HG03064 (cell line): ENCODE measurements around the gene PRSS50.

Source experiments
- ATAC-seq: cut with Tn5 transposase; IDR thresholded peaks from one replicate; pipeline ENCODE4 v1.9.1; 2021; ENCODE audit warnings: low read depth; ENCODE audit not compliant: unreplicated experiment

Gene PRSS50

DNA sequence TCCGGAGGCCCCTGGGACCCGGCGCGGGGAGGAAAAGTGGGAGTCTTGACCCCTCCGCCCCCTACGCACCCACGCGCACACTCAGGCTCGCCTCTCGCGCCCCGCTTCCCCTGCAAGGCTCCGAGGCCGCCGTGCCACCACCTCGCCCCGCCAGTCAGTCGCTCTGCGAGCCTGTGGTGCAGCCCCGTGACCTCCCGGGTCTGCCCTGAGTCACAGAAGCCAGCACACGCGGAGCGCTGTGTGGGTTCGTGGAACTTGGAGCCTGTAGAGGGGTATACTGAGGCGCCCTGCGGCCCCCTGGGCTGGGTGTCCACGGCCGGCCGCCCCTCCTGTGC lies 23.8 kb downstream of the PRSS50 start:
- ATAC-seq, result no peak

GRCh38 chr3:46693038-46693891 lies 24.4 kb downstream of the PRSS50 start, which contains the start of gene ALS2CL:
Gene ALS2CL (minus strand): TSS chr3:46693679. CDS start chr3:46689440, 4,239 bp downstream.
- ATAC-seq, result no peak

- ATAC-seq, result no peak
Measured at GRCh38 chr3:46692566-46692990, 25.1 kb downstream of the PRSS50 start.

DNA sequence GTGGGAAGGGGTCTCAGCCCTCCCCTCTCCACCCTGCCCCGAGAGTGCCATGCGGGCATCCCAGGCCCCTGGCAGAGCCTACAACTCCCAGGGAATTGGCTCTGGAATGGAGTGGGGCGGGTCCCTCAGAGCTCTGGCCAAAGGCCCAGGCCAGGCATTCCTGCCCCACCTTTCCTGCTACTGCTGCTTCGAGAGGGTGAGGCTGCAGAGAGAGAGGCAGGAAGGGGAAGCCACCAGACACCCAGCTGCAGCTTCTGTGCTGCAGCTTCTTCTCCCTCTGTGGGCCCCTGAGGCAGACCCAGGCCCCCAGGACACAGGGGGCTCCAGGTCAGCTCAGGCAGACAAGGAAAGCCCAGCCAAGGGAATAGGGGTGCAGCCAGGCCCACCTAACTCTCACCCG lies 26.9 kb downstream of the PRSS50 start:
- ATAC-seq, result no peak

- no peak for ATAC-seq
Measured at GRCh38 chr3:46685446-46685845, 32.2 kb downstream of the PRSS50 start.

GRCh38 chr3:46684891-46685290 lies 32.8 kb downstream of the PRSS50 start:
- no peak for ATAC-seq

GRCh38 chr3:46682974-46683373 lies 34.7 kb downstream of the PRSS50 start:
- no peak for ATAC-seq

DNA sequence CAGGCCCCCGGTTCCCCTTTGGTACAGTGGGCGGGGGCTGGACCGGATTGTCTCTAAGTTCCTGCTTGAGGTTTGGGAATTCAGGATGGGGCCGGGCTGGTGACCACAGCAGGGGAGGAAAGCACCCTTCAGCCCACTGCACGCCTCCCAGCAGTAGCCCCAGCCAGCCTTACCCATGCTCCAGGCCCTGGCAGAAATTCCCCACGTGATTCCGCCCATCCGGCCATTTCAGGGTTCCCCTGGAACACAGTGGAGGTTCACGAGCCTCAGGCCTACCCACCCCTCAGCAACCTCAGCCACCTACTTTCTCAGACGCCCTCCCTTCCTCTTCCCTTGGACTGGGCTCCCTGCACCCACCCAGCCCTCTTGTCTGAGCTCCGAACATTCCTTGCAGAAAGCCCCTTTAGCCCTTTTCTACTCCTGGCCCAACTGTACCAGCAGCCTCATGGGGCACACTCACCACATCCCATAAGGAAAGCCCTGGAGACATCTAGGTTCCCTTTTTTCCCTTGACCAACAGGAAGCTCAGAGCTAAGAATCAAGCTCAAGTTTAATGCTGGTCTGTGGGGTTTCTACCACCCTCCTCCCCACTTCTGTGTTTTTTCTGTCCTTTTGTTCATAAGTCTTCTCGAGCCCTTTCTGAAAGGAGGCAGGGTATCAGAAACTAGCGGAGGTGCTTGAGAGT lies 35.7 kb downstream of the PRSS50 start:
- no peak for ATAC-seq

GRCh38 chr3:46681387-46681786 lies 36.3 kb downstream of the PRSS50 start:
- no peak for ATAC-seq

- ATAC-seq, result no peak
Measured at GRCh38 chr3:46680298-46680826, 37.3 kb downstream of the PRSS50 start.

DNA sequence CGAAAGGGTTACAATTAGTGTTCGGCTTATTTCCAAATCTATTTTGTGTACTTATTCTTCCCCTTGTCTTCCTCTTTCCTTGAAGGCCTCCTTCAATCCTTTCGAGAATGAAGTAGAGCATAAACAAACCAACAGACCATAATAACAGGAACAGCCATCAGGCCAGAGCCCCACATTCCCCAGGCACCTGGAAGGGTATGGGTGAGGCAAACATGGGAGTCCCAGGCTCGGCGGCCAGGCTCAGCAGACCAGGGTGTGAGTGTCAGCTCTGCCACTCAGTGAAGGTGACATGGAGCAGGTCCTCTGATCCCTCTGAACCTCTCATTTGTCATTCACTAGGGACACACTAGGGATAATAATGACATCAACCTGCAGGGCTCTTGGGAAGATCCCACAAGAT lies 38.0 kb downstream of the PRSS50 start:
- no peak for ATAC-seq

DNA sequence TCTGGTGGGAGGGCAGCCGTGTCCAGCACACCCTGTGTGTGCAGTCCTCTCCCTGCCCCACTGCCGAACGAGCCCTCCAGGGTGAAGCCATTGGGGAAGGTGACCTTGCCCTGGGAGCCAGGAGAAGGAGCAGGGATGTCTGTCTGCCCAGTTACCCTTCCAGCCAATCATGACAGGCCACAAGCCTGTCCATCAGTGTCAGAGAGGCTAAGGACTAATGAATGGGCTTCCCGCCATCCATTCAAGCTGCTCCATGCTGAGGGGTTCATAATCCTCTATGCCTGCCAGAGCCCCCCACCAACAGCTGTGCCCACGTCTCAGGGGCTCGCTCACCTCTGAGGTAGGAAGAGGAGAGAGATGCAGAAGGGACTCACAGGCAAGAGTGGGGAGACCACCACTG lies 39.4 kb downstream of the PRSS50 start:
- ATAC-seq, result no peak

GRCh38 chr3:46677411-46677726 lies 40.3 kb downstream of the PRSS50 start:
- ATAC-seq, result no peak

GRCh38 chr3:46676601-46677410 lies 40.9 kb downstream of the PRSS50 start:
- ATAC-seq, result no peak

- no peak for ATAC-seq
Measured at GRCh38 chr3:46675843-46676567, 41.7 kb downstream of the PRSS50 start.

DNA sequence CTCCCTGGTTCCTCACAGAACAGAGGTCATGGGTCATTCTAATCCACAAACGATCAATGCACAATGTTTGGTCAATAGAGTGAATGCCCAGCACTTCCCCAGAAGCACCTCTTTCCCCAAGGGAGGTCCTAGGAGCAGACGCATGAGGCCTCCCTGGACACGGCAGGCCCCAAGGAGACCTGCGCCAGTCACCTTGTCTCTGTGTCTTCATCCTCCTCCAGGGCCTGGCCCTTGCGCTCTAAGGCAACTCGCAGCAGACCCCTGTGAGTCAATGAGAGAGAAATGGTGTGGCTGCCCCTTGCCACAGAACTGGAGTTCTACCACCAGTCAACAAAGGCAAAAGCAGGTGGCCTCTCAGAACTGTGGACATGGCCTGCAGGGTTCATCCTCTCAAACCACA lies 42.2 kb downstream of the PRSS50 start:
- ATAC-seq, result no peak

DNA sequence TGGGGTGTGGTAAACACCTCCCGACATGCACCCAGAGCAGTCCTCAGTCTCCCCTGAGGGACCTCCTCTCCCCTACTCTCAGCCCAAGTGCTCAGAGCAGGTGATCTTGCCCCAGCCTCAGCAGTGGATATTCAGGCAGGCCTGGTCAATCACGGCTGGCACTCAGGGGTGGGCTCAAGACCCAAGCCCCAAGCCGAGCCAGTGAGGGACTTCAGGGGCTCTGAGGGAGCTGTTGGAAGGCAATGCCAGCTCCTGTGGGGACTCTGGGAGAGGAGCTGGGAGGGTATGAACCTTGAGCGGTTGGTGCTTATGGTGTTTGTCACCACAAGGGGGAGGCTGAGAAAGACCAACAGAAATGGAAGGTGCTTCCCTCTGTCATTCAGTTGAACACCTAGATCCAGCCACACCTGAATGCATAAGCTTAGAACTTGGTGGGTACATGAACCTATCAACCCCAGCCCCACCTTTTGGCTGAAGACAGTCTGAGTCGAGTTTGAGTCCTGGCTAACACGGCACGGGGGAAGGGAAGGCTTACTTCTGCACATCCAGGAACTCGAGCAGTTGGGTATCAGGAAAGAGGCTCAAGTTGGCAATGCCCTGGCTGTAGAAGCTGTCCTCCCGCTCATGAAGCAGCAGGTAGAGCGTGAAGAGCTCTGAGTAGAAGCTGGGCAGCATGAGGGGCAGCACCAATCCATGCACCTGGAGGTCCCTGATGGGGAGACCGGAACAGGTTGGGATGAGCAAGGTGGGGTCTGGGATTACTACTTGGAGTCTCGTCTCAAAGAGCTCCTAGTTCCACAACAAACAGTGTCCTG lies 43.4 kb downstream of the PRSS50 start:
- ATAC-seq, result no peak

DNA sequence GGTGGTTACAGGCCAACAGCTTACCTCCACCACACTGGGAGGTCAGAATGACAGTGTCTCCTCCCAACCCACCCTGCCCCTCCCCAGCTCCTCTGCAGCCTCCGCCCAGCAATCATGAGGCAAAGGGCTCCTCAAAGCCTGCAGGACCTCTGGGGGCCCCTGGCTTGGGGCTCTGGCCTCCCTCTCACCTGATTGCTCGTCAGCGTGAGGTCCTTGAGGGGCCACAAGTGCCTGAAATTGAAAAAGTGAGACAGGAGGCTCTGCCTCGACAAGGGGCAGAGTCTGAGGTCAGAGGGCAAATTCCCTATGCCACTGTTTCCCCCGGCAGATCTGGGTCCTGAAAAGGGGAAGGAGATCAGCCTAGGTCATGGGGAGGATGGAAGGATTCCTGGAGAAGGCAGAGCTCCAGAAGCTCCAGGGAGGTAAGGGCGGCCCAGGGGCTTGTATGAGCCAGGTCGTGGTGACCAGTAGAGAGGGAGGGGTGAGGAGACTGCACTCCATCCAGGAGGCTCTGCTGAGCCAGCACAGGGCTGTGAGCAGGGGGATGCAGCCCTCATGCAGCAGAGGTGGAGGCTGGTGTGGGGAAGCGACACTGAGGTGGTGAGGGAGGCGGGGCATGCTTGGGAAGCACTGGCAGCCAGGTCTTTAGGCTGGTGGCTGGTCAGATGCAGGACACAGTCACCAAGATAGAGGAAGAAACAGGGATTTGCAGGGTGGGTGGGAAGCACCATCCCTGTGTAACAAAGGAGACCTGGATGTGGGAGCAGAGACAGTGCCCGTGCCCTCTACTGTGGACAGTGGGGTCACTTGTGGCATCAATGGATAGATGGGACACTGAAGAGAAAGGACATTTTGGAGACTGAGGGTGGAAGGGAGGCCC lies 44.3 kb downstream of the PRSS50 start:
- no peak for ATAC-seq

- no peak for ATAC-seq
Measured at GRCh38 chr3:46672349-46672695, 45.3 kb downstream of the PRSS50 start.
